BE2C (cell line): ENCODE measurements around the gene ERC1.
"Not testable (repeated sequence)": the region's sequence is repeated elsewhere in the genome, so short reads cannot be mapped to it uniquely, and the experiment has no call there.

Experiments
- DNase-seq: peaks from one replicate; pipeline ENCODE4 v3.0.0-alpha.2; 2020
- H3K27me3 ChIP-seq: fragments of 250-450 bp; sonication (Bioruptor Pico); 2 replicates; pipeline ENCODE4 v1.5.1; 2020; ENCODE audit warnings: mild to moderate bottlenecking
- H3K36me3 ChIP-seq: fragments of 250-450 bp; sonication (Bioruptor Pico); 2 replicates; pipeline ENCODE4 v1.5.1; 2020; ENCODE audit warnings: mild to moderate bottlenecking
- H3K4me1 ChIP-seq: fragments of 250-450 bp; sonication (Bioruptor Pico); 2 replicates; pipeline ENCODE4 v1.5.1; 2020
- H3K4me3 ChIP-seq: 2 replicates; pipeline ENCODE4 v1.5.1; 2011; ENCODE audit warnings: low read depth, low read length
- H3K9me3 ChIP-seq: fragments of 250-450 bp; sonication (Bioruptor Pico); 2 replicates; pipeline ENCODE4 v1.5.1; 2020
- TF ChIP-seq, protein P1 (sequence below): IDR thresholded peaks from 2 replicates; pipeline ENCODE4 v1.5.1; 2012; ENCODE audit warnings: mild to moderate bottlenecking, low read depth, low read length

ERC1 gene

DNA sequence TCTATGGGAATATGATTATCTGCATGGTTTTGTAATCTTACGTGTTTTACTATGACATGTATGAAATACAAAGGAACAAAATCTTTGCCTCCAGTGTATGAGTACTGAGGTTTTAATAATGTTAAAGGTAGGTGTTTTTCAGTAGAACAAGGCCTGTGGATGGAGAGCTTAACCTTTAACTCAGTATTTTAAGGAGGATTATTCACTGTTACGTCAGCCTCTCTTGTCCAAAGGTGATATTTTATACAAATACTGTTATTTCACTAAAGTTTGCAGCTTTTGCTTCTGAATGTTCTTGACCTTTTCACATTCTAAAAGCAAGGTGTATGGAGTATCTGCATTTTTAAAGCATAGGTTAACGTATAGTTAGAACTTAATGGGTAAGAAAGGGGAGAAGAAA is 195.3 kb downstream of the ERC1 start:
- TF ChIP-seq, protein P1, sequence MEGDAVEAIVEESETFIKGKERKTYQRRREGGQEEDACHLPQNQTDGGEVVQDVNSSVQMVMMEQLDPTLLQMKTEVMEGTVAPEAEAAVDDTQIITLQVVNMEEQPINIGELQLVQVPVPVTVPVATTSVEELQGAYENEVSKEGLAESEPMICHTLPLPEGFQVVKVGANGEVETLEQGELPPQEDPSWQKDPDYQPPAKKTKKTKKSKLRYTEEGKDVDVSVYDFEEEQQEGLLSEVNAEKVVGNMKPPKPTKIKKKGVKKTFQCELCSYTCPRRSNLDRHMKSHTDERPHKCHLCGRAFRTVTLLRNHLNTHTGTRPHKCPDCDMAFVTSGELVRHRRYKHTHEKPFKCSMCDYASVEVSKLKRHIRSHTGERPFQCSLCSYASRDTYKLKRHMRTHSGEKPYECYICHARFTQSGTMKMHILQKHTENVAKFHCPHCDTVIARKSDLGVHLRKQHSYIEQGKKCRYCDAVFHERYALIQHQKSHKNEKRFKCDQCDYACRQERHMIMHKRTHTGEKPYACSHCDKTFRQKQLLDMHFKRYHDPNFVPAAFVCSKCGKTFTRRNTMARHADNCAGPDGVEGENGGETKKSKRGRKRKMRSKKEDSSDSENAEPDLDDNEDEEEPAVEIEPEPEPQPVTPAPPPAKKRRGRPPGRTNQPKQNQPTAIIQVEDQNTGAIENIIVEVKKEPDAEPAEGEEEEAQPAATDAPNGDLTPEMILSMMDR, result no peak
- DNase-seq, result no peak
- H3K9me3 ChIP-seq, result no peaks in the 10 kb centered on the region
- H3K4me1 ChIP-seq, result no peaks in the 10 kb centered on the region
- no peaks in the 10 kb centered on the region for H3K27me3 ChIP-seq
- no peak overlapping the region for H3K4me3 ChIP-seq
- H3K36me3 ChIP-seq, result no peaks in the 10 kb centered on the region

DNA sequence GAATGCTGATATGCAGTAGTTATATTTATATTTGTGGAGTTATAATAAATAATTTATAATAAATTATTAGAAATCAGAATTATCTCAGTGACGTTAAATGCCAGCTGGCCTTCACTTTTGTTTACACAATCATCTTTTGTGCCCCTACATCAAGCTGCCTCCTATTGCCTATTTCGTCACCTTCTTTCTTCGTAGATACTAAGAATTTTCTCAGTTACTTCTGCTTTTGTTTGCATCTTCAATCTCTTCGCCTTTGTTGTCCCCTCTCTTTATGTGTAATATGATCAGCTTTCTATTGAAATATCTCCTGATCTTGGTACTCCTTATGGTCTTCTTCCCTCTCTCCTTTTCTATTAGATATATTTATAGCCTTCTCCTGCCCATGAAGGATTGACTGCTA is 197.0 kb downstream of the ERC1 start:
- Histone ChIP-seq H3K36me3 (no peaks in the 10 kb centered on the region), H3K27me3 (no peaks in the 10 kb centered on the region), H3K9me3 (no peaks in the 10 kb centered on the region), H3K4me3 (no peak overlapping the region), H3K4me1 (no peaks in the 10 kb centered on the region)
- TF ChIP-seq, protein P1, result no peak
- DNase-seq, result no peak

DNA sequence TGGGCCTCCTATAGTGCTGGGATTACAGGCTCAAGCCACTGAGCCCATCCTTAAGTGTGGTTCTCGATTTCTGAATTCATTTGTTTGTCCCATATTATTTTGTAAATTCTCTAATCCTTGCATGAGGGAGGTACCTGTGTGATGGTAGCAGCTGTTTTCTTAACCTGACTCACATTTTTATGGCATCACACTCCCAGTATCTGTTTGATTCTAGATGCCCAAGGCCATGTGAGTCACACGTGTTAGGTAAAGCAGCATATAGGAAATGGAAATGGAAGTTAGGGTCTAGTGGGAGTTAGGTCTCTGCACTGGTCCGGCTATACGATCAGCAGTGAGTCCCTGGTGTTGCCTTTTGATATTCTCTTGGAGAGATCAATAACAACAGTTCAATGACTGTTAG is 198.1 kb downstream of the ERC1 start:
- Histone ChIP-seq H3K27me3 (no peaks in the 10 kb centered on the region), H3K4me3 (no peak overlapping the region), H3K9me3 (no peaks in the 10 kb centered on the region), H3K4me1 (no peaks in the 10 kb centered on the region; the same call in 1 of the 2 replicates), H3K36me3 (no peaks in the 10 kb centered on the region)
- TF ChIP-seq, protein P1, result no peak
- DNase-seq, result no peak

DNA sequence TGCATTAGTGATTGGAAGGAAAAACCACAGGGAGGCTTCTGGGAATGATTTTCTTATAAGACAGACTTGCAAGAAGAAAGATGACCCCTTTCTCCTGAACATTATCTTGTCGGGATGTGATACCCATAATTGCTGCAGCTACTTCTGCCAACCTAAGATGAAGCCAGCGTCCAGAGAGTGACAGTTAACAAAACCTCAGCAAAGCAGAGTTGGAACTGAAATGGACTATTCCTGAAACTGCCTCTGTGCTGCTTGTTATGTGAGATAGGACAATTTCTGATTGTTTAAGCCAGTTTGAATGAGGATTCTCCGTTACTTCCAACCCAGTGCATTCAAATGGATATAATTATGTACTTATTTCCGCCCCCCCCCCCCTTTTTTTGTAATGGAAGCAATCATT is 204.5 kb downstream of the ERC1 start:
- no peaks in the 10 kb centered on the region for H3K27me3 ChIP-seq
- TF ChIP-seq, protein P1, result no peak
- peaks cover 3% of the 10 kb centered on the region; the same call in 1 of the 2 replicates for H3K36me3 ChIP-seq

DNA sequence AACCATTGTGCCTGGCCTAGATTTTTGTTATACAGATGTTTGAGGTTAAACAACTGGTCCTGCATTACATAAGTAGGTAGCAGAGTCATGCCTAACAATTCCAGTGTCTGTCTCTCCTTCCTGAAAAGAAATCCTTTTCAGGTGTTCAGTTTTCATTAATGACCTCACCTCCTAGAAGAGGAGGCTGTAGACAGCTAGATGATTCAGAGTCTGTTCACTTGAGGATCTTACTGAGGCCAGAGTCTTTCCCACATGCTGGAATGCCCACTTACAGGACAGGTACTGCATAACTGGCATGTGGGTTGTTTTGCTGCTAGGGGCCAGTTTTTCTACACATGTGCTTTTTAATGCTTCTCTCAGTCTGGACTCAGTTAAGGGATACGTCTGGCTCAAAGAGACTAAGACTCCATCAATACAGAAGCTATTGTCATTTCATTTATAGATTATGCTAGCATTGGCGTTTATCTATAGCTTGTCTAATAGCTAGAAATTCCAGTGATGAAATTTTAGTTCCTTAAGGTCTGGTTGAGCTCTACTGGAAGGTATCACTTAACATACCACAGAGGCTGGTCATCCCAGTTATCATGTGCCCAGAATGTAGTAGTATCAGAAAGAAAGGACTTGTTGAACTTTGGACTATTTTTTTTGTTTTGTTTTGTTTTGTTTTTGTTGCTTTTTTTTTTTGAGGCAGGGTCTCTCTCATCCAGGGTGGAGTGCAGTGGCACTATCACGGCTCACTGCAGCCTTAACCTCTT is 206.4 kb downstream of the ERC1 start:
- H3K4me1 ChIP-seq, result peaks cover 10% of the 10 kb centered on the region
- H3K4me3 ChIP-seq, result no peak overlapping the region
- no peak for DNase-seq
- TF ChIP-seq, protein P1, result no peak
- H3K9me3 ChIP-seq, result no peaks in the 10 kb centered on the region
- peaks cover 3% of the 10 kb centered on the region; the same call in 1 of the 2 replicates for H3K36me3 ChIP-seq
- H3K27me3 ChIP-seq, result no peaks in the 10 kb centered on the region

More for the DNA sequence above, 204.5 kb downstream of the ERC1 start:
- H3K4me1 ChIP-seq, result no peaks in the 10 kb centered on the region; the same call in 1 of the 2 replicates
- no peak for DNase-seq
- no peaks in the 10 kb centered on the region for H3K9me3 ChIP-seq
- no peak overlapping the region for H3K4me3 ChIP-seq

DNA sequence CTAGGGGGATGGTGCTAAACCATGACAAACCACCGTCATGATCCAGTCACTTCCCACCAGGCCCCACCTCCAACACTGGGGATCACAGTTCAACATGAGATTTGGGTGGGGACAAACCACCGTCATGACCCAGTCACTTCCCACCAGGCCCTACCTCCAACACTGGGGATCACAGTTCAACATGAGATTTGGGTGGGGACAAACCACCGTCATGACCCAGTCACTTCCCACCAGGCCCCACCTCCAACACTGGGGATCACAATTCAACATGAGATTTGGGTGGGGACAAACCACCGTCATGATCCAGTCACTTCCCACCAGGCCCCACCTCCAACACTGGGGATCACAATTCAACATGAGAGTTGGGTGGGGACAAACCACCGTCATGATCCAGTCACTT is 207.8 kb downstream of the ERC1 start:
- not testable (repeated sequence) for DNase-seq, H3K9me3 ChIP-seq, H3K36me3 ChIP-seq, H3K27me3 ChIP-seq, H3K4me3 ChIP-seq, H3K4me1 ChIP-seq
